GM21717 (cell line): ENCODE data around the gene CRLF3.
"Not testable (repeated sequence)": the region's sequence is repeated elsewhere in the genome, so short reads cannot be mapped to it uniquely, and the experiment has no call there.

Experiments
- ATAC-seq: cut with Tn5 transposase; IDR thresholded peaks from one replicate; pipeline ENCODE4 v1.9.1; 2021; ENCODE audit warnings: mild to moderate bottlenecking, moderate library complexity; ENCODE audit not compliant: unreplicated experiment

Gene CRLF3

DNA sequence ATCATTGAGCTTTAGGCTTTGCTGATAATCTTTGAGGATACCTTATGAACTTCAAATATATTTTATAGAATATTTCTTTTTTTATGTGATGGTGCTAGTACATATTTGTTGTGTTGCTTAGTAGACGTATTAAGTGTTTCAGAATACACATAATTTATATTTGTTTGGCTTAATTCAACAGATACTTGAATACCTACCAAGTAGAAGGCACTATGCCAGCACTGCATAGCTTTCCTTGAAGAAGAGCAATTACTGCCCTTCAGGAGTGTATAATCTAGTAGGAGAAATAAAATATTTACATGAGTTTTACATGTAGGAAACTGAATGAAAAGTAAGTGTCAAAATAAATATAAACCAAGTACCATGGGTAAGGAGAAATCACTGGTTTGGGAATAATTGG is 81.8 kb downstream of the CRLF3 start:
- ATAC-seq, result not testable (repeated sequence)

DNA sequence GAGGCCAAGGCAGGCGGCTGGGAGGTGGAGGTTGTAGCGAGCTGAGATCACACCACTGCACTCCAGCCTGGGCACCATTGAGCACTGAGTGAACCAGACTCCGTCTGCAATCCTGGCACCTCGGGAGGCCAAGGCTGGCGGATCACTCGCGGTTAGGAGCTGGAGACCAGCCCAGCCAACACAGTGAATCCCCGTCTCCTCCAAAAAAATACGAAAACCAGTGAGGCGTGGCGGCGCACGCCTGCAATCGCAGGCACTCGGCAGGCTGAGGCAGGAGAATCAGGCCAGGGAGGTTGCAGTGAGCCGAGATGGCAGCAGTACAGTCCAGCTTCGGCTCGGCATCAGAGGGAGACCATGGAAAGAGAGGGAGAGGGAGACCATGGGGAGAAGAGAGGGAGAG is 88.1 kb downstream of the CRLF3 start:
- ATAC-seq, result not testable (repeated sequence)

DNA sequence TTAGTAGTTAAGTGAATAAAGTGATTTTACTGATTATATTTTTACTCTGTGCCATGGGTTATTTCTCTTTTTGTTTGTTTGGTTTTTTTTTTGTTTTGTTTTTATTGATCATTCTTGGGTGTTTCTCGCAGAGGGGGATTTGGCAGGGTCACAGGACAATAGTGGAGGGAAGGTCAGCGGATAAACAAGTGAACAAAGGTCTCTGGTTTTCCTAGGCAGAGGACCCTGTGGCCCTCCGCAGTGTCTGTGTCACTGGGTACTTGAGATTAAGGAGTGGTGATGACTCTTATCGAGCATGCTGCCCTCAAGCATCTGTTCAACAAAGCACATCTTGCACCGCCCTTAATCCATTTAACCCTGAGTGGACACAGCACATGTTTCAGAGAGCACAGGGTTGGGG is 88.8 kb downstream of the CRLF3 start:
- ATAC-seq, result not testable (repeated sequence)

DNA sequence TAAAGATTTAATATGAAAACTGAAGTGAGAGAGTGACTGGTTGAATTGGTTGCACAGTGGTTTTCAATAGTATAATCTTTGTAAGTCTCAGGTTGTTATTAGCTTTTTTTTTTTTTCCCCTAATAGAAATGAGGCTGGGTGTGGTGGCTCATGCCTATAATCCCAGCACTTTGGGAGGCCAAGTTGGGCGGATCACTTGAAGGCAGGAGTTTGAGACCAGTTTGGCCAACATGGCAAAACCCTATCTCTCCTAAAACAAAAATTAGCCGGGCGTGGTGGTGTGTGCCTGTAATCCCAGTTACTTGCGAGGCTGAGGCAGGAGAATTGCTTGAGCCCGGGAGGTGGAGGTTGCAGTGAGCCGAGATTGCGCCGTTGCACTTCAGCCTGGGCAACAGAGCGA is 89.3 kb downstream of the CRLF3 start:
- ATAC-seq, result not testable (repeated sequence)

DNA sequence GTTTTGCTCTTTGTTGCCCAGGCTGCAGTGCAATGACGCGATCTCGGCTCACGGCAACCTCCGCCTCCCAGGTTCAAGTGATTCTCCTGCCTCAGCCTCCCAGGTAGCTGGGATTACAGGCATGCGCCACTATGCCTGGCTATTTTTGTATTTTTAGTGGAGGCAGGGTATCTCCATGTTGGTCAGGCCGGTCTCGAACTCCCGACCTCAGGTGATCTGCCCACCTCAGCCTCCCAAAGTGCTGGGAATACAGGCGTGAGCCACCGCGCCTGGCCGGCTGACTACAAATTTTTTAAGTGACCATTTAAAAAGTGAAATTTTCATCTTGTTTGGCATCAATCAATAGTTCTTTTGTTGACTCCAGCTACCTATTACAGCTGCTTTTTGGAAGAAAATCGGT is 90.3 kb downstream of the CRLF3 start:
- not testable (repeated sequence) for ATAC-seq
